ENCODE data around the gene DOCK7.
A peak's percentile ranks its signal among the peaks of the same experiment; 100 is the strongest.
"Not testable (repeated sequence)": the region's sequence is repeated elsewhere in the genome, so short reads cannot be mapped to it uniquely, and the experiment has no call there.

DOCK7 gene

DNA sequence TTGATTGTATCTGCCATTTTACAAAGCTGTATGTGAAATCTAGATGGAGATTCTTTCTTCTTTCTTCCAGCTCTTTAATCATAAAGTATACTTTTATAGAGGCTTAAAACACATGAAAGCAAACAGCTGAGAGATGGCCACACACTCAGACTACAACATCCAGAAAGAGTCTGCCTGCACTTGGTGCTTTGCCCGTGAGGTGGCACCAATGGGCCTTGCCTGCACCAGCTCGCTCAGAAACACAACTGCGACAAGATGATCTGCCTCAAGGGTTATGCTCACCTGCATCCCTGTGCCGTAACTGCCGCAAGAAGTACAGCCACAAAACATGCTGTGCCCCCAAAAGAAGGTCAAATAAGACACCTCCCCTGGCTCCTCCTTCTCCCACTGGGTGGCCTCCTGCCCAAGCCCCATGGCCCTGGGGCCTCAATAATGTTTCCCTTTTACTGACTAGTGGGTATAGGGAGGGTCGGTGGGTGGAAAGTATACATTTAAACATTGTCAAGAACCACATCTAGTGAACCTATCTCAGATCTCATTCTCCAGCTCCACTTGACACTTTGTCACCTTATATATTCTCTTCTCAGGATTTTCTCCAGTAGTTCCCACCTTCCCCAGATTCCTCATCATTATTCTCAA lies 157.6 kb downstream of the DOCK7 start:
- DNase-seq (ENCODE audit: low read depth), result peak; percentile 63

DNA sequence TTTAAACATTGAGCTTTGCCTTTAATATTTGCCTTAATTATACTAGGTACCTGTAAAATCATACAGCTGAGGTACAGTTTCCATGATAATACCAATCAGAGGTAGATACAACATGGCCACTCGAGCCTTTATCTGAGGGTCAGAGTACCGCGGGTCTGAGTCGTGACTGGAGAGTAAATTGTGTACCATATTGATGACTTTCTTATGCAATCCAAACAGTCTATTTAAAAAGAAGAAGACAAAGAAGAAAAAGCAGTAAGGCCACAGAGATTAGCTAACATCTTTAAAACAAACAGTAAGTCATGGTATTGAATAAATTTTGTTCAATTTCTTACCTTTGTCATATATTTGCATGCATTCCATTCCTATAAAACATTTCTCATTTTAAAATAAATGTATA lies 159.0 kb downstream of the DOCK7 start:
- no peak for DNase-seq (ENCODE audit: low read depth)

DNA sequence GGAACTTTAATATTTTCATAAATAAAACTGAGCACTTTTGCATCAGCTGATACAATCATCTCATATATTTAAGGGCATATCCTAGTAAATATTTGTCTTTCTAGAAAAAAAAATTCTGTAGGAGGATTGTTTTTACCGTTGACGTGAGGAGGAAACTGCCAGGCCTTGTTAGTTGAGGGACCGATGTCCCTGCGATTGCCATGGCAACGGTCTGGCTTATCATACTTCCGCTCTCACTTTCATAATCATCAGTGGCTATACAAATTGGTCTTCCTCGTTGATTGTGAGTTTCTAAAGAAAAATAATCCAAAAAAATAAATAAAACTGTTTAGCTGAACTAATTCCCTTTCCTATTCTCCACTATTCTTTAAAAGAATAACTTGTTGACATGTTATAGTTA lies 160.2 kb downstream of the DOCK7 start:
- DNase-seq (ENCODE audit: low read depth), result no peak

DNA sequence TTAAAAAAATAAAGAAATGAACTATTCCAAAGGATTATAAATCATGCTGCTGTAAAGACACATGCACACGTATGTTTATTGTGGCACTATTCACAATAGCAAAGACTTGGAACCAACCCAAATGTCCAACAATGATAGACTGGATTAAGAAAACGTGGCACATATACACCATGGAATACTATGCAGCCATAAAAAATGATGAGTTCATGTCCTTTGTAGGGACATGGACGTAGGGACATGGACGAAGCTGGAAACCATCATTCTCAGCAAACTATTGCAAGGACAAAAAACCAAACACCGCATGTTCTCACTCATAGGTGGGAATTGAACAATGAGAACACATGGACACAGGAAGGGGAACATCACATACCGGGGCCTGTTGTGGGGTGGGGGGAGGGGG lies 160.8 kb downstream of the DOCK7 start:
- not testable (repeated sequence) for DNase-seq (ENCODE audit: low read depth)

DNA sequence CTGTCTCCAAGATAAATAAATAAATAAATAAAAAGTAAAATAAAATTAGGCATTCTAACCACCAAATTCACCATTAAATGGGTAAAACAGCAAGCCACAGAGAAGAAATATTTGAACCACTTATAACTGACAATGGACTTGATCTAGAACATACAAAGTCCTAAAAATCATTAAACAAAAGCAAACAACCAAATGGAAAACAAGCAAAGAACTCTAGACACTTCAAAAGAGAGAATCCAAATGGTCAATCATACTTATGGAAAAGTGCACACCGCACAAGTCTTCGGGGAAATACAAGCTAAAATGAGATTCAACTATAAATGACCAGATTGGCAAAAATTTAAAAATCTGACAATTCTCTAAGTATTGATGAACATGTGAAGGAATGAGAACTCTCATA lies 164.3 kb downstream of the DOCK7 start:
- DNase-seq (ENCODE audit: low read depth), result no peak

DNA sequence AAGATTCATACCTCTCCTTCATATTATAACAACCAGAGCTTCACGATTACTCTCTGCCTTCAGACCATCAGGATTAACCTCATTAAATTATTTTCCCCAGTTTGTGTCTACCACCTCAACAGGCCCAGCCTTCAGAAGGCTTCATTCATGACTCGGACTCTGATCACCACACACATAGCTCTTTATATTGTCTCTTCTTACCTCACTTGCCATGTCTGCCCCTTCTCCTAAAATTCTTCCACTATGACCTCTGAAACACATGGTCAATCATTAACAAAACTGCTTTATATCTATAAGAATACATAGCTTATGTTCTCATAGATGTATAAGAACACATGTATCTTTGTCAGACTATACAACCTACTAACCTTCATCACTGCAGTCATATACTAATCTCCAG lies 171.6 kb downstream of the DOCK7 start:
- no peak for DNase-seq (ENCODE audit: low read depth)

DNA sequence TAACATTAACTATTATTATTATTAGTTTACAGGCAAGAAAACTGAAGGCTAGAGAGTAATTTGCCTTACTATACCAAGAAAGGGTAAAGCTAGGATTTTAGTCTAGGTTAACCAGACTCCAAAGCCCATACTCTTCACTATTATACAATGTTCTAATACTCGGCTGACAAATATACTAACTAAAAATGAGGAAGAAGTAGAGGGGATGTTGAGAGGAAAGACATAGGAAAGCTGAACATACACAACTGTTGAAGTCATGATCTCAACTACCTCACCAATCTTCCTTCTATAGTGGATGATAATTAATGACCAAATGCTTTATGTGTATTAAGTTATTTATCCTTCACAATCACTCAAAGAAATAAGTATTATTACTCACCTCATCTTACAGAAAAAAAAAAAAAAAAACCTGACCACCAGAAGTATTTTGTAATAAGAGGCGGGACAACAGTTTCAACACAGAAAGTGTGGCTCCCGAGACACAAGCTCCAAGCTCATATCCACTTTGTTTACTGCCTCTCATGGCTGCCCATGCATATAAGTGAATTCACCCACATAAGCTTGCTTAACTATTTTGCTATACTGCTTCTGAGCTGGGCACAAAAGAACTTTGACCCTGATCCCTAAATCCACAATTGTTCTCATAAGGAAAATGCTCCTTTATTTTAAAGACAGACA lies 173.3 kb downstream of the DOCK7 start:
- DNase-seq (ENCODE audit: low read depth), result no peak

DNA sequence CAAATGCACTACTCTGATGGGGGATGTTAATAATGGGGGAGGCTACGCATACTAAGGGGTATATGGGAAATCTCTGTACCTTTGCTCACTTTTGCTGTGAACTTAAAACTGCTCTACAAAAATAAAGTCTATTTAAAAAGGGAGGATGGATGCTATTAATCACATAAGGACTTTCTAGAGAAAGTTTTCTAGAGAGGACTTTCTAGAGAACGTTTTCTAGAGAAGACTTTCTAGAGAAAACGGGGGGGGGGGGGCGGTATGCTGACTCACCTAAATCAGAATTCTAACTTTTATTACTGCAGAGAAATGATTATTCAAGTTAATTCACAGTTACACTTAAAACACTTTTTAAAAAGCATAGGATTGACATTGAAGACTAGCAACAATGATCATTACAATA lies 175.2 kb downstream of the DOCK7 start:
- no peak for DNase-seq (ENCODE audit: low read depth)

DNA sequence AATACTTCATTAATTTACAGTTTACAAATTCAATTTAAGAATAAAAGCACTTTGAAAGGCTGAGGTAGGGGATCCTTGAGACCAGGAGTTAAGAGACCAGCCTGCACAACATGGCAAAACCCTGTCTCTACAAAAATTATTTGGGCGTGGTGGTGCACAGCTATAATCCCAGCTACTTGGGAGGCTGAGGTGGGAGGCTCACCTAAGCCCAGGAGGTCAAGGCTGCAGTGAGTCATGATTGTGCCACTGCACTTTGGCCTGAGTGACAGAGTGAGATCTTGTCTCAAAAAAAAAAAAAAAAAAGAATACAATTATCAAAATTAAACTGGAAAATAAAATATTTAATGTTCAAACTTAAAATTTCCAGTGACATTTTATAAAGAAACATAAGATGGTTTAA lies 179.2 kb downstream of the DOCK7 start:
- DNase-seq (ENCODE audit: low read depth), result no peak

DNA sequence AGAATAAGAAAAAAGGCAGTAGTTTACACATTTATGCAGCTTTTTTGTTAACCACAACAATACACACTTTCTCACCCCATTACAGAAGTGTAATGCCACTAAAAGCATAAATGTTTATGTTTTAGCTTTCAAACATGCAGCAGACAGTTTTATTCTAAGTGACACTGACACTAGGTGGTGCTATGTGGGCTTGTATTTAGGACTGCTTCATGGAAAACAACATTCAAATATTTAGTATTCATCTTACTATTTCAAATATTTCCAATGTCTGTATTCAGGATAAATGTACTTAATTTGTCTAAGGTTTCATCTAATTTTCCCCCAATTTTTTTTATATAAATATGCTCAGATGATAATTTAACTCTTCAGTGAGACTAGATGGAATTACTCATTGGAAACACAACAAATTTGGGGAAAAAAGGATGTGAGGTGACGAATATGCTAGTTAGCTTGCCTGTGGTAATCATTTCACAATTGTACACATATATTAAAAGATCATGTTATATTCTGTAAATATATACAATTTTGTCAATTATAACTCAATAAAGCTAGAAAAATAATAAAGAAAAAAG lies 179.9 kb downstream of the DOCK7 start:
- peak; percentile 54 for DNase-seq (ENCODE audit: low read depth)

DNA sequence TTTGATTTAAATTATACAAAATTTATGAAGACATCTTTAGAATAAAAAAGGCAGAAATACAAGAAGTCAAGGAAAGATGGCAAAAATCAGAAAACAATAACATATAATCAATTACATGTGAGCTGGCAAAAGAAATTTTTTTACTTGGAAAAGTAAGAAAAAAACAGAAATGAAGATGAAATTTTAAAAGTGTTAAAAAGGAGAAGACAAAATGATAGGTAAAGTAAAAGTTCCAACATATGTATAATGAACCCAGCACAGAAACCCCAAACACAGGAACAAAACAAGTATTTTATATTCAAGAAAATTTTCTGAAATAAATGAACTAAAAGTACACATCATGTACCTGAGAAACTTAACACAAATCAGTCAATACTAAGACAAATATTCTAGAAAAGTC lies 188.0 kb downstream of the DOCK7 start:
- DNase-seq (ENCODE audit: low read depth), result no peak

DNA sequence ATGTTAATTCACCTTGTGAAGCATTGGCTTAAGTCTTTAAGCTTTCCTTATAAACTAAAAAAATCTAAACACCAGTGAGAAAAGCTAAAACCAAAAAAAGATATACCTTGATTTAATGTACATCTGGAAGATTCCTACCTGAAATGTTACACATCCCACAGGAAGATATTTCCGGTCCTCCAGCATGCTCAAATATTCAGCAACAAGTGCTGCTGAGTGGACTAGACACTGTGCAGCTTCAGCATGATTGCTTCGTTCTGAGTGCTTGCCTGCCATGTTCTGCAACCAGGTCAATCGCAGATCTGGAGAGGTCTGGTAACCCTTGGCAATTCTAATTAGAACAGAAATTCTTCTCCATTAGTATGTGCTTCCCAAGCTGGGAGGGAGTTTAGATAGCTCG lies 194.0 kb downstream of the DOCK7 start:
- no peak for DNase-seq (ENCODE audit: low read depth)

DNA sequence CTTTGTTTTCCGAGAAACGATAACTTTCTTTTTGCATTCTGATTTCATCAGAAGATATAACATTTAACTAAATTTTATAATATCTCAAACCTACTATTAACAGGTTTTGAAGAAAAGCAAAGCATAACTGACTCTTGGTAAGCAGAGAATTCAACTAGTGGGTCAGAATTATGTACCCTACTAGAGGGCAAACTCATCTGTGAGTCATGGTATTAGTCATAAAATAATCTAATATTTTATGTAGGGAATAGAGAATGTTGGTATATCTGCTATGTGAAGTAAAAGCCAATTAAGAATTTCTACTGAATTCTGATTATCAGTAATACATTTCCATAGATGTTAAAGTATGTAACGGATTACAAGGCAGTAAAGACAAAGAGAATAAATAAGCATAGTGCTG lies 194.5 kb downstream of the DOCK7 start:
- peak; percentile 5 for DNase-seq (ENCODE audit: low read depth)

DNA sequence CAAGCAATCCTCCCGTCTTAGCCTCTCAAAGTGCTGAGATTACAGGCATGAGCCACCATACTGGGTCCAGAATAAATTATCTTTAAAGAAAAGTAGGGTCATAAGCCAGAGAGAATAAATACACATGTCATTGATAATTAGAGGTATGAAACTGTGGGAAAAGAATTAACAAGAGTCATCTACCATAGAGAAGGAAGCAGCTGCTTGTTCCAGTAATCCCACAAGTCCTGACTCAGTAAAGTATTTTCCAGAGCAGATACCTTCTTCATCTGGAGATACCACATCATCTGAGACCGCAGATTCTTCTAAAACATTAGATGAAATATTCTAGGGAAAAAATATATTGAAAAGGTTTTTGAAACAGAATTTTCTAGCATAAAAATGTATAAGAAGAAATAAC lies 195.7 kb downstream of the DOCK7 start:
- DNase-seq (ENCODE audit: low read depth), result no peak

DNA sequence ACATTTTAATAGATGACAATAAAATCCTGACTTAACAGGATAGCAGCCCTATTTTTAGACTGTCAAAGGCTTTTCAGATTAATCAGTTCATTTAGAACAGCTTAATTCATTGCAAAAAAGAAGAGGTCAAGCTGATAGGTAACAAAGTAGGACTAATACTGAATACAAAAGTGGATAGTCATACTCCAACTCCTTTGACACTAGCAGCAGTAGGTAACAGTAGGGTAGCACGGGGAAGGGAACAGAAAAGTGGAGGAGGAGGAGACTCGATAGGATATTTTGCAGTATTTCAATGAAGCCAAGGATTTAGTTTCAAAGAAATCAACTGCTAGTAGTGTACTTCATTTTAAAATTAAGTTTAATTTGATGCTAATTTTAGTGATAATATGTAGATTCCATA lies 200.2 kb downstream of the DOCK7 start:
- DNase-seq (ENCODE audit: low read depth), result no peak

DNA sequence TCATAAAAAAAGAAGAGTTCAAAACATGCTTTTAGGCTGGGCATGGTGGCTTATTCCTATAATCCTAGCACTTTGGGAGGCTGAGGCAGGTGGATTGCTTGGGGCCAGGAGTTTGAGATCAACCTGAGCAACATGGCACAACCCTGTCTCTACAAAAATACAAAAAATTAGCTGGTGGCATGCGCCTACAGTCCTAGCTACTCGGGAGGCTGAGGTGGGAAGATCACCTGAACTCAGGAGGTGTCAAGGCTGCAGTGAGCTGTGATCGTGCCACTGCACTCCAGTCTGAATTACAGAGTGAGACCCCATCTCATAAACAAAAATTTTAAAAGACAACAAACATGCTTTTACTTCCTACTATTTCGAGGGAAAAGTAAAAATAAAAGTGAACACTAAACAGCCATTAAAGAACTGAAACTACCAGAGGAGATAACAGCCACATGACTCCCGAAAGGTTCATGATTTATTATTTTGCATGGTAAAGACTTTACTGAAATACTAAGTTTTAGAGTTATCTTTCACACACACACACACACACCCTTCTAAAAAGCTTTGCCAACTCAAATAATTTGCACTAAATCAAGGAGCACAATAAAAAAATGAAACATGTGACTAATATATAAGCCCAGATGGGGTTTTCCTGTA lies 203.2 kb downstream of the DOCK7 start:
- no peak for DNase-seq (ENCODE audit: low read depth)

DNA sequence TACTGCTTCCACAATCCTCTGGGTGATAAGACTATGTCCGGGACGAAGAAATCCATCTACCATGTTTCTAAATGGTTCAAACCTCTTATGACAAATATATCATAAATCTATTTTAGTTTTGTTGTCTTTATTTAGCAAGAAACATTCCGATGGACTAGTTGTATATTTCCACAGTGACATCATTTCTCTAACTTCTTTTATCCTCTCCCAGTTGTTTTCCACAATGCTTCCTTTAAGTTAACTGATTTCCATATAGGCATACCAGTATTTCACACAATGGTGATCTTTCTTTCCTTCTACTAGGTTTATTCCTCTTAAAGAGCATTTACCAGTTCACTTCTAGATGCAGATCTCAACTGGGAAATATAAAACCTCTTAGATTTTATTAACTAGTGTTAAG lies 206.5 kb downstream of the DOCK7 start:
- peak; percentile 9 for DNase-seq (ENCODE audit: low read depth)

DNA sequence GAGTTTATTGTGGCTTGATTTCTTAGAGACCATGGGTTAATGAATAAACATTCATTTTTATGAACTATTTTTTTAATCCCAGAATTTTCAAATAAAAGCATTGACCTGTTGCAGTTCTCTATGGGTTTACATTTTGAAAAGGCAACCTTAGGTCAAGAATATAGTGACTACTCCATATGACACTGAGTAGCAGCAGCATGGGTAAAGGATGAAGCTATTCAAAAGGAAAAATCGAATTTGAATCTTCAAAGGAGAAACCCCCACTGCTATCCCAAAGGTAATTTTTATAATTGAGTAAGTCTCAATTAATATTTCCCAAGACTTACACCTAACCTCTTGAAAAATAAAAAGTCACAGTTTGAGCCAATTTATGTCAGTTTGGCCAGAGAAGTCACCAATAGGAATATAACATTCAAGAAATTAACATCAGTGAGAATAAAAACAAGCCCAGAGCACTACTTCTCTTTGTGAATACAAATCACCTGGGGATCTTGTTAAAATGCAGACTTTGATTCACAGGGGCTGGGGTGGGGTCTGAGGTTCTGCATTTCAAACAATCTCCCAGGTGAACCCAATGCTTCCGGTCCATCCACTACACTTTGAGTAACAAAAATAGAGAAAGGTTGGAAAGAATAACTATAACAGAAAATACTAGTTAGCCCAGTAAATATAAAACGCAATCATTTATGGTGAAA lies 211.5 kb downstream of the DOCK7 start:
- no peak for DNase-seq (ENCODE audit: low read depth)

DNA sequence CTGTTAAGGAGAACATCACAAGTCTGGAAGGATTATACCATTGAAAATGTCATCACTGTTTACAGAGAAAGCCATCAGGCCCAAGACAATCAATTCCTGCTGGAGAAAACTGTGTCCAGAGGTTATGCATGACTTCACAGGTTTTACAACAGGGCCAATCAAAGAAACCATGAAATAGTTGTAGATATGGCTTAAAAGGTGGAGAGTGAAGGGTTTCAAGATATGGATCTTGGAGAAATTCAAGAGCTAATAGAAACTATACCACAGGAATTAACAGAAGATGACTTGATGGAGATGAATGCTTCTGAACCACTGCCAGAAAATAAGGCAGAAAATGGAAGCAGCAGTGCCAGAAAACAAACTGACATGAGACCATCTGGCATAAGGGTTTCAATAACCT lies 221.1 kb downstream of the DOCK7 start:
- peak; percentile 54 for DNase-seq (ENCODE audit: low read depth)

DNA sequence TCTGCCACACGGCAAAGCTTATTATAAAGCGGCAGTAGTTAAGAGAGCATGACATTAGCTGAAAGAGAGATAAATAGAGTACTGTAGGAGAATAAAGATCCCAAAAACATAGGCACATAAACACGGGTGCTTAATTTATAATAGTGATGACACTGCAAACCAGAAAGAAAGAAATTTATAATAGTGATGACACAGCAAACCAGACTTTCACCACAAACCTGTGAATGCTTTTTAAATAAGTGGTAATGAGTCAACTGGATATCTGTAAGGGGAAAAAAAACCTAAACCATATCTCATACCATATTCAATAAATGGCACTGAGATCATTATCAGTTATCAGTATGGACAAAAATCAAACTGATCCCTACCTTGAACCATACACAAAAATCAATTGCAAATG lies 225.8 kb downstream of the DOCK7 start:
- no peak for DNase-seq (ENCODE audit: low read depth)

DNA sequence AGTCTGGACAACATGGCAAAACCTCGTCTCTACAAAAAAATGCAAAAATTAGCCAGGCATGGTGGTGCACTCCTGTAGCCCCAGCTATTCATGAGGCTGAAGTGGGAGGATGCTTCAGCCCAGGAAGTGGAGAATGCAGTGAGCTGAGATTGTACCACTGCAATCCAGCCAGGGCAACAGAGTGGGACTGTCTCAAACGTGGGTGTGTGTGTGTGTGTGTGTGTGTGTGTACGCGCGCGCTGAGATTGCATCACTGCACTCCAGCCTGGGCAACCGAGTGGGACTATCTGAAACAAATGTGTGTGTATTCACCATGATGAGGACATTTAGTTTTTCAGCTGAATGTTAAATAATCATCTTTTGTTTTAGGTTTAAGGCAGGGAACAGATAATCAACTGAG lies 230.2 kb downstream of the DOCK7 start:
- DNase-seq (ENCODE audit: low read depth), result no peak

DNA sequence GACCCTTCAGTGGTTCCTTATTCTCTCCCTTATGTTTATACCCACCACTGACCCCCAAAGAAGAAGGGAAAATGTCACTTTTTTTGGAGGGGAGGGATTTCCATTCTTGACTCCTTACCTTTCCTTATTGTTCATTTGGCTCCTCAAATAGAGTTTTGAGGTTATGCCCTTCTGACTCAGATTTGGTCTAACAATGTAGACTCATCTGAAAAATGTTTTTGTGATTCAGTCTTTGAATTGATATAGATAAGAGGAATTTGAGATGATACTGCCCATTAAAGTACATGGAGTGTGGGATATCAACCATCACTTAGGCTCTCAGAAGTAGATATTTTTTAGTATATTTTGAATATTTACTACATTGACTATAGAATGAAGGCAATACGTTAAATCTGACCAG lies 235.2 kb downstream of the DOCK7 start:
- peak; percentile 48 for DNase-seq (ENCODE audit: low read depth)

DNA sequence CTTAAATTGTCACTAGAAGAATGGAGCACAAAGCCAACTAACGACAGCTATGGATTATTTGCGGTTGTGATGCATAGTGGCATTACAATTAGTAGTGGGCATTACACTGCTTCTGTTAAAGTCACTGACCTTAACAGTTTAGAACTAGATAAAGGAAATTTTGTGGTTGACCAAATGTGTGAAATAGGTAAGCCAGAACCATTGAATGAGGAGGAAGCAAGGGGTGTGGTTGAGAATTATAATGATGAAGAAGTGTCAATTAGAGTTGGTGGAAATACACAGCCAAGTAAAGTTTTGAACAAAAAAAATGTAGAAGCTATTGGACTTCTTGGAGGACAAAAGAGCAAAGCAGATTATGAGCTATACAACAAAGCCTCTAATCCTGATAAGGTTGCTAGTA lies 237.9 kb downstream of the DOCK7 start:
- DNase-seq (ENCODE audit: low read depth), result no peak

Data from EH (cell line).